ENCODE data around the gene BIRC6.

DNA sequence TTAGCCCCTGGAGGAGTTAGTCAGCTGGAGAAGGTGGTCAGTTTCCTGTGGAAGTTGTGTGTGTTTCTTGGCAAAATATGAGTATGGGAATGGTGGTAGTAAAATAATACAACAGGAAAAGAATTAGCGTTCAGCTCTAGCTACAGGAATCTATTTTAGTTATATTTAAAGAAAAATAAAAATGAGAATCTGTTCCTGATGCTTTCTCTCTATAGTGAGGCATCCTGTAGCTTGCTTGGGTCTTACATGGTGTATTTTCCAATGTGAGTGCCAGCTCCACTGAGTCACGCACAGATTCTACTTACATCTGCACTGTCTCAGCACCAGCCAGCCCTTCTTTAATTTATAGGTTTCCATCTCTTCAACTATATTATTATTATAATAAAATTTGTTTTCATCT is 132.2 kb downstream of the BIRC6 start:
- TF ChIP-seq CTCF (optimal IDR thresholded peaks at IDR 0.05 in 1 of 3, IDR thresholded peaks at IDR 0.05 in 1 of 3, conservative IDR thresholded peaks at IDR 0.05 in 1 of 3; ENCODE audit: extremely low read depth in 1 of 3, insufficient read depth in 2 of 3, low read length in 3 of 3) (no peak), EZH2 (IDR thresholded peaks at IDR 0.05; ENCODE audit: low read length) (no peak)
